ENCODE results near the gene INHBB.

DNA sequence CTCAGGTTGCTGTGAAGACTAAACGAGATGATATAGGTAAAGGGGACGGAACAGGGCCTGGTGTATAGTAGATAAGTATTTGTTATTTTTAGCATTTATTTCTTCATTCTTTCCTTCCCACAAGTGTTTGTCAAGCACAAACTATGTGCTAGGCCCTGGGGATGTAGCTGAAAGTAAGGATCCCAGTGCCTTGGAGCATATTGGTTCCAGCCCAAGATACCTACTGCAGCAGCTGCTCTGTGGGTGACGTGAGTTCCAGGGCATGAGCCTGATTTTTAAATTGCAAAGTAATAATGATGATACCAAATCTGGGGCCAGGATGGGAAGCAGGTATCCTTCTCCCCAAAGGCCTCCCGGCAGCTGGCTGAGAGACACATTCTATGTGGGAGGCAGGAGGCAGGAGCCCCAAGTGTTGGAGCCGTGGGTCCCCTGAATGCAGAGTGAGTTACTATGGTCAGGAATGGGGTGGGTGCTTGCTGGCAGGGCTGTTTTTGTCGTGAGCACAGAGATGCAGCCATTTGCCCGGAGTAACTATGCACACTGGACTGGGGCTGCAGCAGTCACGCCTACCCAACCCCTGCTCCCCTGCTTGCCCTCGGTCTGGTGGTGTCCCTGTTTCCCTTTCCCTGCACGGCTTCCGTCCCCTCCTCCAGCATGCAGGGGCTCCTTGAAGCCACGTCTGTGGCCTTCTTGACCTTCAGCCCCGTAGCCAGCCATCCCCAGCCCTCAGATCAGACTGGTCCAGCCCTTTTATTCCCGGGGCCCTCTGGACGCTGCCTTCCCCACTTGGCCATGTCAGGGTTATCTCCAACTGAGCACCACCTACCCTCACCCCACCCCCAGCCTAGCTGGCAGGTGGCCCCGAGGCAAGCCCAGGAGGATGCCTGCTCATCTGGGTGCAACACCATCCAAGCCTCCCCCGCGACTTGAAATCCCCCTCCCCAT, 52.4 kb downstream of the INHBB start:
- TF ChIP-seq, protein P1, sequence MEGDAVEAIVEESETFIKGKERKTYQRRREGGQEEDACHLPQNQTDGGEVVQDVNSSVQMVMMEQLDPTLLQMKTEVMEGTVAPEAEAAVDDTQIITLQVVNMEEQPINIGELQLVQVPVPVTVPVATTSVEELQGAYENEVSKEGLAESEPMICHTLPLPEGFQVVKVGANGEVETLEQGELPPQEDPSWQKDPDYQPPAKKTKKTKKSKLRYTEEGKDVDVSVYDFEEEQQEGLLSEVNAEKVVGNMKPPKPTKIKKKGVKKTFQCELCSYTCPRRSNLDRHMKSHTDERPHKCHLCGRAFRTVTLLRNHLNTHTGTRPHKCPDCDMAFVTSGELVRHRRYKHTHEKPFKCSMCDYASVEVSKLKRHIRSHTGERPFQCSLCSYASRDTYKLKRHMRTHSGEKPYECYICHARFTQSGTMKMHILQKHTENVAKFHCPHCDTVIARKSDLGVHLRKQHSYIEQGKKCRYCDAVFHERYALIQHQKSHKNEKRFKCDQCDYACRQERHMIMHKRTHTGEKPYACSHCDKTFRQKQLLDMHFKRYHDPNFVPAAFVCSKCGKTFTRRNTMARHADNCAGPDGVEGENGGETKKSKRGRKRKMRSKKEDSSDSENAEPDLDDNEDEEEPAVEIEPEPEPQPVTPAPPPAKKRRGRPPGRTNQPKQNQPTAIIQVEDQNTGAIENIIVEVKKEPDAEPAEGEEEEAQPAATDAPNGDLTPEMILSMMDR (conservative IDR thresholded peaks at IDR 0.05; ENCODE audit: low read depth, low read length) = no peak
- TF ChIP-seq RFX5 (IDR thresholded peaks at IDR 0.05; ENCODE audit: low read depth, low read length) = no peak
- no peak for TF ChIP-seq POLR2A (IDR thresholded peaks at IDR 0.05; ENCODE audit: low read depth, low read length)
- no peak for TF ChIP-seq CEBPB (IDR thresholded peaks at IDR 0.05; ENCODE audit: low read depth, low read length)
- no peak for TF ChIP-seq MAZ (IDR thresholded peaks at IDR 0.05; ENCODE audit: borderline replicate concordance, low read depth, low read length)
- TF ChIP-seq CHD1 (IDR thresholded peaks at IDR 0.05; ENCODE audit: low read depth, low read length) = no peak
- no peak for TF ChIP-seq BHLHE40 (IDR thresholded peaks at IDR 0.05; ENCODE audit: low read depth, low read length)
- TF ChIP-seq NFE2L2 (IDR thresholded peaks at IDR 0.05; ENCODE audit: low read depth, low read length) = no peak
- TF ChIP-seq, protein P2, sequence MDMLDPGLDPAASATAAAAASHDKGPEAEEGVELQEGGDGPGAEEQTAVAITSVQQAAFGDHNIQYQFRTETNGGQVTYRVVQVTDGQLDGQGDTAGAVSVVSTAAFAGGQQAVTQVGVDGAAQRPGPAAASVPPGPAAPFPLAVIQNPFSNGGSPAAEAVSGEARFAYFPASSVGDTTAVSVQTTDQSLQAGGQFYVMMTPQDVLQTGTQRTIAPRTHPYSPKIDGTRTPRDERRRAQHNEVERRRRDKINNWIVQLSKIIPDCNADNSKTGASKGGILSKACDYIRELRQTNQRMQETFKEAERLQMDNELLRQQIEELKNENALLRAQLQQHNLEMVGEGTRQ (IDR thresholded peaks at IDR 0.05; ENCODE audit: low read depth, low read length) = no peak
- no peak for TF ChIP-seq SMC3 (IDR thresholded peaks at IDR 0.05; ENCODE audit: low read depth, low read length)
- TF ChIP-seq, protein P3, sequence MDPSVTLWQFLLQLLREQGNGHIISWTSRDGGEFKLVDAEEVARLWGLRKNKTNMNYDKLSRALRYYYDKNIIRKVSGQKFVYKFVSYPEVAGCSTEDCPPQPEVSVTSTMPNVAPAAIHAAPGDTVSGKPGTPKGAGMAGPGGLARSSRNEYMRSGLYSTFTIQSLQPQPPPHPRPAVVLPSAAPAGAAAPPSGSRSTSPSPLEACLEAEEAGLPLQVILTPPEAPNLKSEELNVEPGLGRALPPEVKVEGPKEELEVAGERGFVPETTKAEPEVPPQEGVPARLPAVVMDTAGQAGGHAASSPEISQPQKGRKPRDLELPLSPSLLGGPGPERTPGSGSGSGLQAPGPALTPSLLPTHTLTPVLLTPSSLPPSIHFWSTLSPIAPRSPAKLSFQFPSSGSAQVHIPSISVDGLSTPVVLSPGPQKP (IDR thresholded peaks at IDR 0.05; ENCODE audit: borderline replicate concordance, low read depth, low read length) = no peak
- TF ChIP-seq MAFK (IDR thresholded peaks at IDR 0.05; ENCODE audit: low read depth, low read length) = no peak
- no peak for TF ChIP-seq RCOR1 (IDR thresholded peaks at IDR 0.05; ENCODE audit: insufficient replicate concordance, low read length)

Measured in IMR-90 (cell line).